SK-N-SH (cell line): ENCODE measurements around the gene ROR2.

Source experiments
- CTCF ChIP-seq: fragments of 200-600 bp; sonication (generic); IDR thresholded peaks from 2 replicates; pipeline ENCODE4 v1.6.1; 2017; ENCODE audit warnings: antibody characterized with exemption, mild to moderate bottlenecking, moderate library complexity
- EZH2phosphoT487 ChIP-seq: fragments of 200-600 bp; sonication (generic); IDR thresholded peaks from 2 replicates; pipeline ENCODE4 v1.6.1; 2017; ENCODE audit warnings: low read depth, mixed run types, mild to moderate bottlenecking, antibody characterized with exemption, moderate library complexity, borderline replicate concordance
- GABPA ChIP-seq: IDR thresholded peaks from 2 replicates; pipeline ENCODE4 v1.4.0; 2012; ENCODE audit warnings: low read depth, mild to moderate bottlenecking
- MAX ChIP-seq: IDR thresholded peaks from 2 replicates; pipeline ENCODE4 v1.4.0; 2012; ENCODE audit warnings: low read depth
- RAD21 ChIP-seq: IDR thresholded peaks from 2 replicates; pipeline ENCODE4 v1.6.1; 2012; ENCODE audit warnings: mild to moderate bottlenecking, low read length
- SIN3A ChIP-seq: IDR thresholded peaks from 2 replicates; pipeline ENCODE4 v1.6.1; 2012; ENCODE audit warnings: low read depth, mild to moderate bottlenecking, low read length, moderate library complexity, borderline replicate concordance
- TF ChIP-seq, protein P1 (sequence below): IDR thresholded peaks from 2 replicates; pipeline ENCODE4 v1.6.1; 2012; ENCODE audit warnings: mild to moderate bottlenecking, low read depth, low read length, moderate library complexity

DNA sequence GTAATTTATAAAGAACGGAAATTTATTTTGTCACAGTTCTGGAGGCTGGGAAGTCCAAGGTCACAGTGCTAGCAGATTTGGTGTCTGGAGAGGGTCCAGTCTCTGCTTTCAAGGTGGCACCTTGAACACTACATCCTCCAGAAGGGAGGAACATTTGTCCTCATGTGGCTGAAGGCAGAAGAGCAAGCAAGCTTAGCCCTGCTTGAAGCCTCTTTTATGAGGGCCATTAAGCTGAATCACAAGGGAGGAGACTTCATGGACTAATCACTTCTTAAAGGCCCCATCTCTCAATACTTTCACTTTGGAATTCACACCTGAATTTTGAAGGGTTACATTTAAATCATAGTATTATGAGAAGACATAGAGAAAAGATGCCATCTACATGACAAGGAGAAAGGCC, 311.0 kb downstream of the ROR2 start:
- TF ChIP-seq EZH2phosphoT487 (no peak), CTCF (no peak), GABPA (no peak), RAD21 (no peak), SIN3A (no peak), MAX (no peak)
- TF ChIP-seq, protein P1, sequence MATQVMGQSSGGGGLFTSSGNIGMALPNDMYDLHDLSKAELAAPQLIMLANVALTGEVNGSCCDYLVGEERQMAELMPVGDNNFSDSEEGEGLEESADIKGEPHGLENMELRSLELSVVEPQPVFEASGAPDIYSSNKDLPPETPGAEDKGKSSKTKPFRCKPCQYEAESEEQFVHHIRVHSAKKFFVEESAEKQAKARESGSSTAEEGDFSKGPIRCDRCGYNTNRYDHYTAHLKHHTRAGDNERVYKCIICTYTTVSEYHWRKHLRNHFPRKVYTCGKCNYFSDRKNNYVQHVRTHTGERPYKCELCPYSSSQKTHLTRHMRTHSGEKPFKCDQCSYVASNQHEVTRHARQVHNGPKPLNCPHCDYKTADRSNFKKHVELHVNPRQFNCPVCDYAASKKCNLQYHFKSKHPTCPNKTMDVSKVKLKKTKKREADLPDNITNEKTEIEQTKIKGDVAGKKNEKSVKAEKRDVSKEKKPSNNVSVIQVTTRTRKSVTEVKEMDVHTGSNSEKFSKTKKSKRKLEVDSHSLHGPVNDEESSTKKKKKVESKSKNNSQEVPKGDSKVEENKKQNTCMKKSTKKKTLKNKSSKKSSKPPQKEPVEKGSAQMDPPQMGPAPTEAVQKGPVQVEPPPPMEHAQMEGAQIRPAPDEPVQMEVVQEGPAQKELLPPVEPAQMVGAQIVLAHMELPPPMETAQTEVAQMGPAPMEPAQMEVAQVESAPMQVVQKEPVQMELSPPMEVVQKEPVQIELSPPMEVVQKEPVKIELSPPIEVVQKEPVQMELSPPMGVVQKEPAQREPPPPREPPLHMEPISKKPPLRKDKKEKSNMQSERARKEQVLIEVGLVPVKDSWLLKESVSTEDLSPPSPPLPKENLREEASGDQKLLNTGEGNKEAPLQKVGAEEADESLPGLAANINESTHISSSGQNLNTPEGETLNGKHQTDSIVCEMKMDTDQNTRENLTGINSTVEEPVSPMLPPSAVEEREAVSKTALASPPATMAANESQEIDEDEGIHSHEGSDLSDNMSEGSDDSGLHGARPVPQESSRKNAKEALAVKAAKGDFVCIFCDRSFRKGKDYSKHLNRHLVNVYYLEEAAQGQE = no peak
